Peyer's patch (tissue), 4 donors: ENCODE results near the gene FTO.

ENCODE experiments used
- POLR2A ChIP-seq, 2 donors: fragments of 450-650 bp; IDR thresholded peaks; one replicate each; pipeline ENCODE4 v1.5.1; 2017; ENCODE audit warnings: antibody characterized with exemption in 2 of 2, mild to moderate bottlenecking in 2 of 2, moderate library complexity in 2 of 2
- TF ChIP-seq, protein P1 (sequence below), 6 experiments: fragments of 450-650 bp in 4 of 6; fragments of 200-600 bp in 2 of 6; sonication (generic) in 1 of 6; IDR thresholded peaks; one replicate each; pipeline ENCODE4 v1.5.1; 2017 to 2019; ENCODE audit warnings: antibody characterized with exemption in 6 of 6, mild to moderate bottlenecking in 3 of 6, moderate library complexity in 1 of 6

DNA sequence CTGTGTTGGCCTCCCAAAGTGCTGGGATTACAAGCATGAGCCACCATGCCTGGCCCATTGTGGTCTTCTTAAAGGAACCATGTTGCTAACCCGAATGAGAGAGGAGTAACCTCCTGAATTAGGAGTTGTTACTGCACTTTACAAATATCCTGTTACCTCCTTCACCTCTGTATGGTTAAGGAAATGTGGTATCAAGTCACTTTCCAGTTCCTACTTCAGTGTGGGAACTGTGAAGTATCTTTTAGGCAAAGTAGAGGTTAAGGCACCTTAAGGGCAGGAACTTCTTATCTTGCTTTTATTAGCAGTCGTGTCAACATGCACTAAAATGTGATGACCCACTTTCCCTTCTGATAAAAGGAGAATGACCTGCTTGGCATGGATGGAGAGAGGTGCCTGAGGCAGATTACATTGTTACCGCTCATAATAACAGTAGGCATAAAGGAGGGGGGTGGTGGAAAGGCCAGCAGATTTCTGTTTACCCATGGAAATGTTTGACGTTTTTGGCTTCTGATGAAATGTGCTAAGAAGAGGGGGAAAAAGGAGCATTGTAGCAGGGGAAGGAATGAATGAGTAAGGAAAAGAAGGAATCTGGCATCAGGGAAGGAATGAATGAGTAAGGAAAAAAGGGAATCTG, 28.5 kb downstream of the FTO start:
- TF ChIP-seq, protein P1, sequence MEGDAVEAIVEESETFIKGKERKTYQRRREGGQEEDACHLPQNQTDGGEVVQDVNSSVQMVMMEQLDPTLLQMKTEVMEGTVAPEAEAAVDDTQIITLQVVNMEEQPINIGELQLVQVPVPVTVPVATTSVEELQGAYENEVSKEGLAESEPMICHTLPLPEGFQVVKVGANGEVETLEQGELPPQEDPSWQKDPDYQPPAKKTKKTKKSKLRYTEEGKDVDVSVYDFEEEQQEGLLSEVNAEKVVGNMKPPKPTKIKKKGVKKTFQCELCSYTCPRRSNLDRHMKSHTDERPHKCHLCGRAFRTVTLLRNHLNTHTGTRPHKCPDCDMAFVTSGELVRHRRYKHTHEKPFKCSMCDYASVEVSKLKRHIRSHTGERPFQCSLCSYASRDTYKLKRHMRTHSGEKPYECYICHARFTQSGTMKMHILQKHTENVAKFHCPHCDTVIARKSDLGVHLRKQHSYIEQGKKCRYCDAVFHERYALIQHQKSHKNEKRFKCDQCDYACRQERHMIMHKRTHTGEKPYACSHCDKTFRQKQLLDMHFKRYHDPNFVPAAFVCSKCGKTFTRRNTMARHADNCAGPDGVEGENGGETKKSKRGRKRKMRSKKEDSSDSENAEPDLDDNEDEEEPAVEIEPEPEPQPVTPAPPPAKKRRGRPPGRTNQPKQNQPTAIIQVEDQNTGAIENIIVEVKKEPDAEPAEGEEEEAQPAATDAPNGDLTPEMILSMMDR (IDR thresholded peaks at IDR 0.05): no peak
- no peak for TF ChIP-seq POLR2A (IDR thresholded peaks at IDR 0.05)
